Activated naive CD4-positive, alpha-beta T cell treated with anti-CD3 and anti-CD28 coated beads for 36 hours (primary cell): ENCODE results near the gene OR4Q2. TPM values are rescaled to one million over a fixed set of nuclear protein-coding genes. Genes with fewer than 3 reads are reported as not detected.

Source experiments
- total RNA-seq, 2 experiments: library from RNA; stranded (reverse); gene quantifications; one replicate each; pipeline ENCODE4 v1.2.3, GENCODE V29; 2021

OR4Q2 gene
- total RNA-seq, 2 experiments from 2014 or later = not detected

Other genes starting within 250 kb of the OR4Q2 start
- gene OR4M1, start 228.7 kb upstream of the OR4Q2 start, total RNA-seq = not detected
- gene OR4N2, start 198.4 kb upstream of the OR4Q2 start, total RNA-seq = not detected
- not detected for gene OR4K2, start 127.0 kb upstream of the OR4Q2 start, total RNA-seq
- gene OR4K5, start 81.6 kb upstream of the OR4Q2 start, total RNA-seq = not detected
- gene OR4K1, start 71.2 kb upstream of the OR4Q2 start, total RNA-seq = not detected
- gene OR4K15, start 26.6 kb upstream of the OR4Q2 start, total RNA-seq = not detected
- not detected for gene OR4K14, start 17.1 kb downstream of the OR4Q2 start, total RNA-seq
- not detected for gene OR4K13, start 33.9 kb downstream of the OR4Q2 start, total RNA-seq
- not detected for gene OR4L1, start 57.9 kb downstream of the OR4Q2 start, total RNA-seq
- not detected for gene OR4K17, start 108.6 kb downstream of the OR4Q2 start, total RNA-seq
- gene OR4N5, start 136.7 kb downstream of the OR4Q2 start, total RNA-seq = not detected
- not detected for gene OR11G2, start 188.7 kb downstream of the OR4Q2 start, total RNA-seq
- gene OR11H6, start 221.5 kb downstream of the OR4Q2 start, total RNA-seq = not detected
- gene OR11H7, start 226.8 kb downstream of the OR4Q2 start, total RNA-seq = not detected
- gene OR11H4, start 237.1 kb downstream of the OR4Q2 start, total RNA-seq = not detected